HG02840 (cell line): ENCODE measurements around the gene NIPAL1.
A peak's percentile ranks its signal among the peaks of the same experiment; 100 is the strongest.

Experiments
- ATAC-seq: cut with Tn5 transposase; IDR thresholded peaks from one replicate; pipeline ENCODE4 v1.9.1; 2021; ENCODE audit warnings: mild to moderate bottlenecking, moderate library complexity, moderate number of reproducible peaks; ENCODE audit not compliant: unreplicated experiment, low FRiP score

The NIPAL1 gene

DNA sequence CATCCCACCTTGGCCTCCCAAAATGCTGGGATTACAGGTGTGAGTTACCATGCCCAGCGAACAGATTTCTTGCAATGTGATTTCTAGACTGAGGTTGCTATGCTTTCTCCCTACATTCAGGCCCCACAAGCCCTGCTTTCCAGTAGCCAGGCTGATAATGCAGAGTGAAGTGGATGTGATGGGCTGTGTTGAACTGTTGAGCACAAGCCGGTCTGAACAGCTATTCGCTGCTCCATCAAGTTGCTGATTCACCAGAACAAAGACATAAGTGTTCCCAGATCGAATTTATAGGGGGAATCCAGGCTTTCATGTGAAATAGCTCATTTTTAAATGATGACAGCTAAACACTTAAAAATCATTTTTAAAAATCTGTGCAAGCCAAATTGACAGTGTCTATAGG is 8.0 kb downstream of the NIPAL1 start:
- no peak for ATAC-seq

DNA sequence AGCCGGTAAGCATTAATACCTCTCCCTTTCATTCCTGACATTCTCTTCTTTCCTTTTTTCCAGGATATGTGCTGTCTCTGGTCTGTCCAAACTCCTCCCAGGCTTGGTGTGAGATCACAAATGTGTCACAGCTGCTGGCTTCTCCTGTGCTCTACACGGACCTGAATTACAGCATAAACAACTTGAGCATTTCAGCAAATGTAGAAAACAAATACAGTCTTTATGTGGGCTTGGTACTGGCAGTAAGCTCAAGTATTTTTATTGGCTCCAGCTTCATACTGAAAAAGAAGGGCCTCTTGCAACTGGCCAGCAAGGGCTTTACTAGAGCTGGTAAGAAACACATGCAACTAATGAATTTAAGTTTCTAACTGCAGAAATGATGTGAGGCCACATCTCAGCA is 8.4 kb downstream of the NIPAL1 start:
- no peak for ATAC-seq

DNA sequence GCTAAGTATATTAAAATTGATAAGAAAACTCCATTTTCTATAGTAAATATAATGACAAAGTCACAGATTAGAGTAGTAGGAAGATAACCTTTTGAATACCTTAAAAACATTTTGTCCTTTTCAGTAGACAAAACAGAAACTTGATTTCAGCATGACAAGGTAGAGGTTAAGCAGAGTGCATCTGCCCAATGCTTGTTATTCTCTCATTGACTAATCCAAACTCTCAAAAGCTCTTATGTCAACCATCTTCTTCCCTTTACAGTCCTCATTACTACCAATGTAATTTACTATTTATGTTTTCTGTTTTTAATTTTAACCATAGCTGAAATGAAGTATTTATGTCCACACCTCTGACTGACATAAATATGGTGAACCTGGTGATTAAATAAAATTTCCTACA is 11.1 kb downstream of the NIPAL1 start:
- ATAC-seq: peak; percentile 67

DNA sequence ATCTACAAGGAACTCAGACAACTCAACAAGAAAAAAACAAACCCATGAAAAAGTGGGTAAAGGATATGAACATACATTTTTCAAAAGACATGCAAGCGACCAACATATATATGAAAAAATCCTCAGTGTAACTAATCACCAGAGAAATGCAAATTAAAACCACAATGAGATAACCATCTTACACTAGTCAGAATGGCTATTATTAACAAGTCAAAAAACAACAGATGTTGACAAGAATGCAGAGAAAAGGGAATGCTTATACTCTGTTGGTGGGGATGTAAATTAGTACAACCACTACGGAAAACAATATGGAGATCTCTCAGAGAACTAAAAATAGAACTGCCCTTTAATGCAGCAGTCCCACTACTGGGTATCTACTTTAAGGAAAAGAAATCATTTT is 12.1 kb downstream of the NIPAL1 start:
- peak; percentile 47 for ATAC-seq

DNA sequence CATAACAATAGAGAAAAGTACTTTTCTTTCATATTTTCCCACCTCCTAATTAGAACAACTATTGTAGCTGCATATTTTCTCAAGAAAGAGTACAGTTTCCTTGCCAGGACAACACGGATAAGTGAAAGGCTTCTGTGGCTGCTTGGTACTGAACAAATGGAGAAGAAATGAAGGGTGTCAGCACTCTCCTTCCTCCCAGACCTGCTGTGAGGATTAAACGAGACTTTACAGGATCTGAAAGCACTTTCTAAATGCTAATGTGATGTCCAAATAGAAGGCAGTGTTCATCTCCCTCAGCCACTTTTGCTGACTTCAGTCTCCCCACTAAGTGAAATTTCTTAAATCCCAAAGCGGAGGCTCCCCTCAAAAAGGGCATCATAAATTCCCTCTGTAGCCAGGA is 13.9 kb downstream of the NIPAL1 start:
- ATAC-seq: no peak

DNA sequence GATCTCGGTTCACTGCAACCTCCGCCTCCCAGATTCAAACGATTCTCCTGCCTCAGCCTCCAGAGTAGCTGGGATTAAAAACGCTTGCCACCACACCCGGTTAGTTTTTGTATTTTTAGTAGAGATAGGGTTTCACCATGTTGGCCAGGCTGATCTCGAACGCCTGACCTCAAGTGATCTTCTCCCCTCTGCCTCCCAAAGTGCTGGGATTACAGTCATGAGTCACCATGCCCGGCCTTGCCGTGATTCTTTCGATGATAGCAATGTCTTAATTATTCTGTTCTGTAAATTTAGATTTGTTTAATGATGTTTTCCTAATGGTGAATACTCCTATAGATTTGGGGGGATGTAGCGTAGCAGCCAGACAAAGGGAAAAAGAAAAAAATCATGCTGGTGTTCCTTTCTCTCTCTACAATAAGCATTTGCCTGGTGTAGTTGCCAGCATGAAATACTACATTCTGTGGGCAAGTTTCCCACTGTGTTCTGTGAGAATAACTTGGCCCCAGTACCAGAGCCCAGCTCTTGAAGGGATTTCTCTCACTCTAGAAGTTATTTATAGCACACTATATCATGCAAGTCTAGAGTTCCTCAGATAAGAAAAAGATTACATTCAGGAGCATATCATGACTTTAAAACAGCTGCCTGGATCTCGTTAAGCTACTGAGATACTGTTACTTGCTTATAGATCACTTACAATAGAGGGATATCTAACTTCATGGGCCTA is 15.4 kb downstream of the NIPAL1 start:
- no peak for ATAC-seq

DNA sequence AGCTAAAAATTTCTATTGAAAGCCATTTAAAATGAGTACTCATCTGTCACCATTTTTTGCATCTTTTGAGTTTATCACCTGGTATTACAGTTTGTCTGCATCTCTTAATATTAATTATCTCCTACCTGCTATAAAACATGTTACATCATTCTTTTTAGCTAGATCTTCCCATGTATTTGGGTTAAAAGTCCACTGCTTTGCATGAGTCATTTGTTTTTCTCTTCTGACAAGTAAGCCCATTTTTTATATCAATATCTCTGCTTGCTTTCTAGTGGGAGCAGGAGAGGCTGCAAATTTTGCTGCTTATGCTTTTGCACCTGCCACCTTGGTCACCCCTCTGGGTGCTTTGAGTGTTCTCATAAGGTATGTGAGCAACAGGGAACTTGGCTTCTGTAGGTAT is 16.1 kb downstream of the NIPAL1 start:
- no peak for ATAC-seq

DNA sequence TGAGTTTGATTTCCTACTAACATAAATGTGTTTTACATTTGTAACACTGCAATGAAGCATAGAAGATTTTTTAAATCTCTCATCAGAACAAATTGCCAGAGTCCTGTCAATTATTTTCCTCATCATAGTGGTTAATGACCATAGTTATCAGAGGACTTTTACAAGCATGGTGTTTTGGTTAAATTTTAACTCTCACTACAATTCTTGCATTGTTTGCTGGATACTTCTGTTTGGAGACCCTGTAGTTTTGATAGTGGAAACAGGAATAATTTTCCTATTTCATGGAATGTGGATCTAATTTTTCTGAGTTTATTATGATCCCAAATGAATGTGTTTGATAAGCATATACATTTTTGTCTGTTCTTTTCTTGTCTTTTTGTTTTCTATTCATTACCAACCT is 16.8 kb downstream of the NIPAL1 start:
- ATAC-seq: no peak

DNA sequence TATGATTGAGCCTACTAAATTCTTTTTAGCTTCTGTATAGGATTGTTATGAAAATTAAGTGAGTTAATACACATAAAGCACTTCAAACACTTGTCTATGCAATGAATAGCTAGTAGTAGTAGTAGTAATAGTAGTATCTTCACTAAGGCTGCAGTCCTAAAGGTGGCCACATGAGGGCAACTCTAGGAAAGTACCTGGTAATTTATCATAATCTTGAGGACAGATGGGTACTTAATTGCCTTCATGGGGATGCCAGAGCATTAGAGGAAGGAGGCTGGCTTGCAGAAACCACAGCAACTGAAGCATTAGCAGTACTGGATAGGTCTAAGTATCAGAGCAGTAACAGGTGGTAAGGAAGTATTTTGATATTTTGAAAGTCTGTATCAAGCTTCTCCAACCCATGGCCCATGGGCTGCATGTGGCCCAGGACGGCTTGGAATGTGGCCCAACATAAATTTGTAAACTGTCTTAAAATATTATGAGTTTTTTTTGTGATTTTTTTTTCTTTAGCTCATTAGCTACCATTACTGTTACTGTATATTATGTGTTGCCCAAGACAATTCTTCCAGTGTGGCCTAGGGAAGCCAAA is 17.3 kb downstream of the NIPAL1 start:
- ATAC-seq: no peak

DNA sequence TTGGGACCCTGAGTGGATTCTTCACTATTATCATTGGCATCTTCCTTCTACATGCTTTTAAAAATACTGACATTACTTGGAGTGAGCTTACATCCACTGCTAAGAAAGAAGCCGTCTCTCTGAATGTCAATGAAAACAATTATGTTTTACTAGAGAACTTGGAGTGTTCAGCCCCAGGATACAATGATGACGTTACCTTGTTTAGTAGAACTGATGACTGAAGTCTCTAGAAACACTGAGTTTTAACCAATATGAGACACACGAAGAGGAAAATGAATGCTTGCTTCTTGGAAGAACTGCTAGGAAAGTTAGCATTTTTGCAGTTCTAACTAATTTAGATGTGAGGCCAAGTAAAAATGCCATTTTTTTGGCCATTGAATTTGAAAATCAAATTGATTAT is 19.4 kb downstream of the NIPAL1 start:
- ATAC-seq: no peak

DNA sequence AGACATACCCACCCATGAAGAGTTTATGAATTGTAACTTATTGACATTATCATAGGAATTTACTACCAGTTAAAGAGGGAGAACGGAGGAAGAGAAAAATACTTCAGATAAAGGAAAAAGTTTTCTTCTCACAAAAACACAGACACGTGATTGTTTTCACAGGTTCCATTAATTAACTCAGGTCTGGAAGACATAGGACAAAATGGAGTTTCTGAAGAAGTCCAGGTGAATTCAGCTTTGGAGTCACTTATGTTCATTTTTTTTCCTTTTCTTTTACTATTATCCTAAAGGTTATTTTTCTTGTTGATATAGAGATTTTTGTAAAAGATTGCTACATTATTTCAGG is 20.5 kb downstream of the NIPAL1 start:
- no peak for ATAC-seq

DNA sequence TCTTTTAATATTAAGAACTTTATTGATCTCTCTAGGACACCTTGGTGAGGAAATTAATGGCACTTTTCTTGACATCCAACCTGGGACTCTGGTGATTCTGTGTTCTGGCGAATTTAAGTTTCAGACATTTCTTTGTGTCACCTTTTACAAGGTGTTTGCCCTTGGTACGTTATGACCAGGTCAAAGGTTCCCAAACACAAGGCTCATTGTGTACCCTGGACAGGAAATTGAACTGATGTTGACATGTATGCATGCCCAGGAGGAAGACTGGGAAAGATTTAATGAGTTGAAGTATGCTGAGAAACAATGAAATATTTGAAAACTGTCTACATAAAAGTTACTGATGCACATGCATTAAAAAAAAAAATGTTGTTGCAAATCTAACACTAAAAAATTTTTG is 22.1 kb downstream of the NIPAL1 start:
- ATAC-seq: no peak

DNA sequence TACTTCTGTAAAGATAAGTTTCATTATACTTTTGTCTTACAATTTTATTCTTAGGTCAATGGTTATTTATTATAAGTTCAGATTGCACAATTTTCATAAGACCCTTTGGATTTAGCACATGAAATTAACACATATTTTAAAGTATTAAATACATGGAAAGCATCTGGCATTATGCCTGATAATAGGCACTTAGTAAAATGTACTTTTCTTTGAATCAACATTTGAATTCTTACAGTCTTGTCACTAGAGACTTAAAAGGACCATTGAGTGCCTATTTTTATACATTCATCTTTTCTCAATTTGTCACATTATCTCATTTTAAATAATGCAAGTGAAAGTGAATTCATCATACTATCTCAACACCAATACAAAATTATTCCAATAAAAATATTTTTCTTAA is 23.0 kb downstream of the NIPAL1 start:
- ATAC-seq: no peak

DNA sequence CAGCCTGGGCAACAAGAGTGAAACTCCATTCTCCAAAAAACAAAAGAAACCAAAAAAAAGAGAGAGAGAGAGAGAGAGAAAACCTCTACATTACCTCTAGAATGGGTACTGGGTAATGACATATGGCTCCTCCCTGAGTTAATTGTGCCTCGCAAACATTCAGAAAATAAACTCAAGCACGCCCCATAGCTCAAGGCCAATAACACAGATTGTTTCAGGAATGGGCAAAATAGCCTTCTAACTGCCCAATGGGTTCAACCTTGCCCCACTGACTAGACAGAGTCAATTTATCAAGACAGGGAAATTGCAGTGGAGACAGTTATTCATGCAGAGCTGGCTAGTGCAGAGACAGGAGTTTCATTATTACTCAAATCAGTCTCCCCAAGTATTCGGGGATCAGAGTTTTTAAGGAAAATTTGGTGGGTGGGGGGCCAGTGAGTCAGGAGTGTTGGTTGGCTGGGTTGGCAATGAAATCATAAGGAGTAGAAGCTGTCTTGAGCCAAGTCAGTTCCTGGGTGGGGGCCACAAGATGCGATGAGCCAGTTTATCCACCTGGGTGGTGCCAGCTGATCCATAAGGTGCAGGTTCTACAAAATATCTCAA is 25.1 kb downstream of the NIPAL1 start:
- no peak for ATAC-seq

DNA sequence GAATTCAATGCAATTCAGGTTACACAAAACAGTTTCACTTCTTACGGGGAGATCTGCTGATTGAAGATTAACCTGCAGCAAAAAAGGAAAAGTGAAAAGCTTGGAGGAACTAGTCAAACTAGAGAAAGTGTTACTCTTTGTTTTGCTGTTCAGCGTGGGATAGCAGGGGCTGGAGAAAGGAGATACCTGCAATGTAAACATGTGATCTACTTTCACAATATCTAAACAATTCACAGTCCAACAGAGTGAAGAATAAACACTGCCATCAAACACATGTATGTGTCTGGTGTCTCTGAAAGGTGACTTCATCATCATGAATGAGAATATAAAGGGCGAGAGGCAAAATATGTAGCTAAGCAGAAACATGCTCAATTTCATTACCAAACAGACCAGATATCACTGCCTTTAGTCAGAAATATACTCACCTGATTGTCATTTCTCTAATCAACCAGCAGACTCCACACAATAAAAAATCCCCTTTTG is 26.4 kb downstream of the NIPAL1 start:
- no peak for ATAC-seq

DNA sequence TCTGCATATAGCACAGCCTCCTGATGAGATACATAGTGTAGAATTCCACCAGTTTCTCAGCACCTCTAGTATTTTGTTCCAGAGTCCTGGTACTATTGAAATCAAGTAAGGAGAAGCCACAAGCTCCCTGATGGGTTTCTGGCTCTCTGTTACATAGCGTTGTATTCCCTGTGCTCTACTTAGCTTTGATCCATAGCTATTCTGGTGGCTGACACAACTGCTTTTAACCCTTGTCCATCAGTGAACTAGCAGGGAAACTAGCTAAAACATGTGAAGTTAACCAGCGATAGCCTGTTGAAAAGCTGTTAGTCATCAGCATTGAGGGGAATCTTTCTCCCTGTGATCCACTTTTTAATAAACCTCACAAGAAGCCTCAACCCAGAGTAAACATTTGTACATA is 26.9 kb downstream of the NIPAL1 start:
- no peak for ATAC-seq

DNA sequence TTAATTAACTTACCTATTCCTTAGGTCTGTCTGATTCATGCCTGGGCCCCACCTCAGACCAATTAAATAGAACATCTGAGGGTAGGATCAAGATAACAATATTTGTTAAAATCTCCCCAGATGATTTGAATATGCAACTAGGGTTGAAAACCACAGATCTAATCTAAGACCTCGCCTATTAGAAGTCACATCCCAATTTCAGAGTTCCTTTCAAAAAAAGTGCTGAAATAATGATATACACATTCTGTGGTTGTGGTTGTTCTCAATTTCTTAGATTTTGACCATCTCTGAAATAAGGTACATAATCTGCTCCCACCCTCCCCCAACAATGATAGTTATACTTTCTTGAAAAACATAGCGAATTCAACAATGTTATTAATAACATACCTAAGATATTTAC is 27.7 kb downstream of the NIPAL1 start:
- no peak for ATAC-seq

DNA sequence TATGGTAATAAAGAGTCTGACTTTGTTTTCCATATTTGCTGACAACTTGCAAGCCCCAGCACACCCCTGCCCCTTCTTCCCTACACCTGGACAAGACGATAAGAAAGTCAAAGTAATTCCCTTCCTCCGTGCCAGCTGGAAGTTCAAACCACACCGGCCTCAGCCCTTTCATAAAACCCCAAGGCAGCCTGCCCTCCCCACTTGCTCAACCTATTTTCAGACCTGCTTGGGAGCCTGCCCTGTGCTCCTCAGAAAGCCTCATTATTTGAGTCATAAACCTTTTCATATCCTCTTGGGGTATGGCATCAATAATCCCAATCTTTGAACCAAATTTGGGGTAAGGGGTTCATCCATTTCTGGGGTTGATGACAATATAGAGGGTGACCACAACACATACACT is 29.5 kb downstream of the NIPAL1 start:
- ATAC-seq: no peak

DNA sequence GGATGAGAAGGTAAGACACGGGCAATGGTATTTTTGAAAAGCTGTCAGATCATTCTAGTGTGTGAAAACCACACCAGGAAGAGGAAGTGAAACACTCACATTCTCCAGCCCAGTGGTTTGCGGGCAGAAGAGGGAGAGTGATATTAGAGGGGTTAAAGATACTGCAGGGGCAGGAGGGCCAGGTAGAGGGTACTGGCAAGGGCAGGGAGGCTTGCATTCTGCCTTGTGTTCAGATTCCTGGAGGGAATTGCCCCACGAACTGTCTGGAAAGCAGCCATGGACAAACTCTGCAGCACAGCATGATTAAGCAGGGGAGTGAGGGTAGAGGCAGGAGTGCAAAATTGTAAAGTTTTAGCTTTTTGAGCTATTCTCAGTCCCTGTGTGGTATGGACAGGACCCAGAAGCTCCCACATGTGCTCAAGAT is 30.9 kb downstream of the NIPAL1 start:
- peak; percentile 97 for ATAC-seq

DNA sequence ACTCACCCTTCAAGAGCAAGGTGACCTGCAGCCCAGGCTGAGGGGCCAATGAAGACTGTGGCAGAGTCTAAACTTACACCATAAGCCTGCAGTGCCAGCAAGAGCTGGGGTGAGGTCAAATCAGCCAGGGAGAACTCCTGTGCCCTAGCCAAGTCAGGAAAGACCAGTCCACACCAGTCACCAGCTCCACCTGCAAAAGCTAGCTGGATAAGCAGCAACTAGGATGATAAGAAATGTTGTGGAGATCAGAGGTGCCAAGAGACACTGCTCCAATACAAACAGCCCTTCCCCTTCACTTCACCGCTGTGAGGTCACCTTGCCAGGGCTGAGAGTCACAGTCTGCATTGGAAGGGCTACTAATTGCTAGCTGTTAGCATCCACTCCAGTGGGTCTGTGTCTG is 31.3 kb downstream of the NIPAL1 start:
- ATAC-seq: no peak

DNA sequence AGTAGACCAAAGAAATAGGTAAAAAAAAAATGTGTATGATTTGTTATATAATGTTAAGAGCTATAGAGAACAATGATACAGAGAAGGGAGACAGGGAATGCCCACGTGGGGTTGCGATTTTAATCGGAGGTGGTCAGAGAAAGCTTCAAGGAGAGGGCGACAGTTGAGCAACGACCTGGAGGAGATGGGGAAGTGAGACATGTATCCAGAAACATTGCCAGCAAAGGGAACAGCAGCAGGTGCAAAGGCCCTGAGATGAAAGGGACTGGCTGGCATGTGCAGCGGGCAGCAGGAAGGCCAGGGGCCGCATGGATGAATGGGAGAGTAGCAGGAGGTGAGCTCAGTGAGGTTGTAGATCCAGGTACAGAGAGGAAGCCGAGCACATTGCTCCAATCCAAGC is 32.9 kb downstream of the NIPAL1 start:
- ATAC-seq: no peak

DNA sequence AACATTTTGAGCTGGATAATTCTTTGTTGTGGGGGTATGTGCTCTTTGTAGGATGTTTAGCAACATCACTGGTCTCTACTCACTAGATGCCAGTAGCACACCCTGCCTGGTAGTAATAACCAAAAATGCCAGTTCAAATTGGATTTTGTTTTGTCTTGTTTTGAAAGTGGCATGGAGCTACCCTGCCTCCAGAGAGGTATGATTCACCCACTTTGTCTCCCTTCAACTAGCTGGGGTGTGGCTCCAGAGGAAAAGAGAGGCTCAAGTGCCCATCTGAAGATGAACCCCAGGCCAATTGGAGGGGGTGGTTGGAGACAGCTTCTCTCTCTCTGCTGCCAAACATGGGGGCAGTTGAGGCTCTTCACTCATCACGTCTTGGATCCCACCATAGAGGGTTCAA is 34.5 kb downstream of the NIPAL1 start:
- ATAC-seq: no peak
